CD4-positive, CD25-positive, alpha-beta regulatory T cell (primary cell): ENCODE measurements around the gene LRRN4CL. TPM values are rescaled to one million over a fixed set of nuclear protein-coding genes. Genes with fewer than 3 reads are reported as not detected.

ENCODE experiments used
- ATAC-seq, 2 donors: fragments of 150-1000 bp; cut with Tn5 transposase; one replicate each; pipeline ENCODE4 v1.10.0; 2021; ENCODE audit warnings: low read depth in 2 of 2, moderate number of reproducible peaks in 2 of 2, moderate library complexity in 1 of 2
- DNase-seq, 3 donors: peaks; one replicate each; pipeline versions ENCODE4 v3.0.0 to v3.0.0-alpha.2; 2012 to 2022; ENCODE audit warnings: mixed read lengths in 1 of 3
- H3K27ac ChIP-seq: one replicate; pipeline ENCODE4 v1.7.0; 2013; ENCODE audit warnings: mild to moderate bottlenecking, low read length; ENCODE audit not compliant: insufficient read depth, poor library complexity, severe bottlenecking
- H3K27me3 ChIP-seq: one replicate; pipeline ENCODE4 v1.7.0; 2013; ENCODE audit warnings: low read length; ENCODE audit not compliant: control insufficient read depth, insufficient read depth
- H3K36me3 ChIP-seq: one replicate; pipeline ENCODE4 v1.7.0; 2013; ENCODE audit warnings: mild to moderate bottlenecking, low read length, moderate library complexity; ENCODE audit not compliant: control insufficient read depth, insufficient read depth
- H3K4me1 ChIP-seq: 2 replicates; pipeline ENCODE4 v1.7.0; 2013; ENCODE audit warnings: mild to moderate bottlenecking, low read length; ENCODE audit not compliant: insufficient read depth, control insufficient read depth, poor library complexity, severe bottlenecking
- H3K4me3 ChIP-seq: one replicate; pipeline ENCODE4 v1.7.0; 2013; ENCODE audit warnings: low read depth, mild to moderate bottlenecking, low read length, moderate library complexity
- H3K9me3 ChIP-seq, 2 experiments: 1 replicate in 1 of 2; 2 replicates in 1 of 2; pipeline ENCODE4 v1.7.0; 2013; ENCODE audit warnings: low read length in 2 of 2, mild to moderate bottlenecking in 1 of 2, moderate library complexity in 1 of 2; ENCODE audit not compliant: control insufficient read depth in 2 of 2
- H3K27ac Mint-ChIP-seq, 3 donors: one replicate each; pipeline ENCODE4 v1.8.0; 2020 to 2022; ENCODE audit warnings: mild to moderate bottlenecking in 3 of 3, mixed read lengths in 3 of 3, moderate library complexity in 2 of 3
- H3K27me3 Mint-ChIP-seq: one replicate; pipeline ENCODE4 v1.8.0; 2022; ENCODE audit warnings: mild to moderate bottlenecking, mixed read lengths
- H3K36me3 Mint-ChIP-seq: one replicate; pipeline ENCODE4 v1.8.0; 2020; ENCODE audit warnings: mixed read lengths
- H3K4me1 Mint-ChIP-seq, 4 donors: one replicate each; pipeline ENCODE4 v1.8.0; 2020 to 2022; ENCODE audit warnings: mixed read lengths in 4 of 4, mild to moderate bottlenecking in 1 of 4
- H3K4me3 Mint-ChIP-seq, 4 donors: one replicate each; pipeline ENCODE4 v1.8.0; 2020 to 2022; ENCODE audit warnings: mild to moderate bottlenecking in 4 of 4, mixed read lengths in 4 of 4, moderate library complexity in 3 of 4
- H3K9me3 Mint-ChIP-seq, 7 donors: one replicate each; pipeline ENCODE4 v1.8.0; 2020 to 2022; ENCODE audit warnings: mixed read lengths in 7 of 7, mild to moderate bottlenecking in 3 of 7, moderate library complexity in 2 of 7
- polyA plus RNA-seq, 4 donors: library from polyadenylated mRNA; unstranded; fragments of 300-500 nt; fragmentation: Illumina TruSeq; gene quantifications; one replicate each; pipeline ENCODE4 v1.2.3, GENCODE V29; 2021
- total RNA-seq: library from RNA; stranded (reverse); gene quantifications from one replicate; pipeline ENCODE4 v1.2.3, GENCODE V29; 2022

The LRRN4CL gene
- total and polyA plus RNA-seq, 5 donors from 2014 or later = not detected

DNA sequence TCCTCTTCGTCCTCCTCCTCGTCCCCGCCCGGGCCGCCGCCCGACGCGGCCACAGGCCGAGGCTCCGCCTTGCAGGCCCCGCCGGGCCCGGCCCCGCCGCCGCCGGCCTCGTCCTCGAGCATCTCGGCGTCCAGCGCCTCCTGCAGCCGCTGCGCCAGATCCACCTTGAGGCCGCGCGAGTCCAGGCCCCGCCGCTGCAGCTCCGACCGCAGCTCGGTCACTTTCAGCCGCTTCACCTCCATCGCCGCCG is 37.5 kb upstream of the LRRN4CL start:
- ATAC-seq (peak; percentile 1), DNase-seq (no peak)
- peak overlapping the region in 2 of 3 donors; percentile 92 to 100 for H3K27ac Mint-ChIP-seq
- peak overlapping the region; percentile 94 to 99 (median 96) for H3K4me3 Mint-ChIP-seq
- Histone ChIP-seq H3K4me1 (peaks cover 52% of the 10 kb centered on the region), H3K27me3 (no peaks in the 10 kb centered on the region), H3K4me3 (no peak overlapping the region), H3K27ac (peak overlapping the region; percentile 97), H3K9me3 (no peaks in the 10 kb centered on the region), H3K36me3 (peaks cover 29% of the 10 kb centered on the region)
- H3K27me3 Mint-ChIP-seq = peaks cover 13% of the 10 kb centered on the region
- H3K9me3 Mint-ChIP-seq = peaks cover 0 to 1% (median 0%) of the 10 kb centered on the region in 7 donors
- peaks cover 23 to 68% (median 42%) of the 10 kb centered on the region in 4 donors for H3K4me1 Mint-ChIP-seq
- peaks cover 26% of the 10 kb centered on the region for H3K36me3 Mint-ChIP-seq

- H3K4me3 Mint-ChIP-seq = peak overlapping the region; percentile 94 to 96 (median 96)
- Histone ChIP-seq H3K27ac (peak overlapping the region; percentile 97), H3K36me3 (peaks cover 34% of the 10 kb centered on the region), H3K4me3 (peak overlapping the region; percentile 90), H3K27me3 (no peaks in the 10 kb centered on the region), H3K4me1 (peaks cover 49% of the 10 kb centered on the region), H3K9me3 (no peaks in the 10 kb centered on the region)
- DNase-seq = peak in 1 of 3 donors; percentile 35
- H3K27ac Mint-ChIP-seq = peak overlapping the region; percentile 79 to 92 (median 80)
- peaks cover 23 to 70% (median 43%) of the 10 kb centered on the region in 4 donors for H3K4me1 Mint-ChIP-seq
- H3K9me3 Mint-ChIP-seq = peaks cover 0 to 1% (median 0%) of the 10 kb centered on the region in 7 donors
- ATAC-seq = no peak
- H3K36me3 Mint-ChIP-seq = peaks cover 31% of the 10 kb centered on the region
- H3K27me3 Mint-ChIP-seq = peaks cover 13% of the 10 kb centered on the region
Measured at GRCh38 chr11:62726156-62726914, 37.0 kb upstream of the LRRN4CL start.

DNA sequence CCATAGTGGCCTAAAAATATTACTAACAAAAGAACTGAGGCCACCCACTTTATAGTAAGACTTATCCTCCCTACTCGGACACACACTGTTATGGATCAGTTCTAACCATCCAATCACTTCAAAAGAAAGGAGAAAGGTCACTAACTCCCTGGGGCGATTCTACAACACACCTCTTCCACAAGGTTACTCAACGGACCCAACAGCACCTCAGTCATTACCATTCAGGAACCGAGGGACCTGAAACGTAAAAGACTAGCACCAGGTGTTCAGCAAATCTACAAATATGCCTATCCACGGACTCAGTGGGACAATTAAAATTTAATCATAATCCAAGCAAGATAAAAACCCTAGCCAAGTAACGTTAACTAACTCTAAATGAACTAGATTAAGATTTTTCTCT is 36.3 kb upstream of the LRRN4CL start:
- Histone ChIP-seq H3K27ac (peak overlapping the region; percentile 97), H3K27me3 (no peaks in the 10 kb centered on the region), H3K4me3 (peak overlapping the region; percentile 90), H3K4me1 (peaks cover 44% of the 10 kb centered on the region), H3K36me3 (peaks cover 37% of the 10 kb centered on the region), H3K9me3 (no peaks in the 10 kb centered on the region)
- ATAC-seq (no peak), DNase-seq (no peak)
- H3K9me3 Mint-ChIP-seq = peaks cover 0 to 1% (median 0%) of the 10 kb centered on the region in 7 donors
- H3K4me1 Mint-ChIP-seq = peaks cover 29 to 70% (median 42%) of the 10 kb centered on the region in 4 donors
- peak overlapping the region; percentile 79 to 92 (median 81) for H3K27ac Mint-ChIP-seq
- H3K36me3 Mint-ChIP-seq = peaks cover 37% of the 10 kb centered on the region
- H3K27me3 Mint-ChIP-seq = peaks cover 13% of the 10 kb centered on the region
- H3K4me3 Mint-ChIP-seq = peak overlapping the region; percentile 94 to 96 (median 96)

DNA sequence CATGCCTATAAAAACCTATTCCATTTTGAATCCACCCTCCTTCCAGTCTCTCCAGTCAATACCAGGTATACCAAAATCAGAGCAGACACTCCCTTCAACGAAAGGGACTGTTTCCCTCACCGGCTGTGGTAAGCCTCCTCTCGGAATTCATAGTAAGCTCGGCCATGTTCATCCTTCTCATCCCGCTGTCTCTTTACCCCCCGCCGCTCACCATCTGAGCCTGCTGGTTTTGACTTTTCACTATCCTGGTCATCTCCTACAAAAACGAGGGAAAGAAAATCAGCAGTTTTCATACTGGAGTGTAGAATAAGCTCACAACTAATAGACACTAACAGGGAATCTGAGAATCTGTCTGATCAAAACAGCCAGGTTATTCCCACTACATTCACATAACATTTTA is 34.8 kb upstream of the LRRN4CL start:
- Mint-ChIP-seq H3K27ac (peak overlapping the region; percentile 57 to 84 (median 82)), H3K27me3 (peaks cover 13% of the 10 kb centered on the region), H3K4me3 (peak overlapping the region; percentile 94 to 96 (median 96)), H3K9me3 (peaks cover 0 to 1% (median 0%) of the 10 kb centered on the region in 7 donors), H3K4me1 (peaks cover 29 to 71% (median 47%) of the 10 kb centered on the region in 4 donors), H3K36me3 (peaks cover 46% of the 10 kb centered on the region)
- no peaks in the 10 kb centered on the region for H3K9me3 ChIP-seq
- peaks cover 51% of the 10 kb centered on the region for H3K36me3 ChIP-seq
- no peak for DNase-seq
- no peak overlapping the region for H3K27ac ChIP-seq
- no peaks in the 10 kb centered on the region for H3K27me3 ChIP-seq
- peak overlapping the region; percentile 90 for H3K4me3 ChIP-seq
- no peak for ATAC-seq
- H3K4me1 ChIP-seq = peaks cover 33% of the 10 kb centered on the region

DNA sequence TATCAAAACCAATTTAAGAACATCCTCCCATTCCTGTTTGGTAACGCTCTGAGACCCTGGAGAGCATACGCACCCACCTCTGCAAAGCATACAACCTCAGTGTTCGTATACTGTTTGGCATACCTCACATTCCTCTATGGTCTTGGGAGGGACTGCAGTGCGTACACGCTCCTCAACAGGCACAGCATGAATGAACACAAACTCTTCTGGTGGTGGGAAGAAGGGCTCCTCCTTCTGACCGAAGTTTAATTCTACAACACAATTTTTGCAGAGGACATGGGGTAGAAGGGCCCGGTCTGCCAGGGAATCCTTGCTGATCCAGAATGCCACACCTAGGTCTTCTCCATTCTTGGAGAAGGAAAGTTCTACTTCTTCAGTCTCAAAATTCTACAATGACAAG is 32.7 kb upstream of the LRRN4CL start:
- Mint-ChIP-seq H3K4me3 (peak overlapping the region in 2 of 4 donors; percentile 16 to 81), H3K4me1 (peaks cover 34 to 74% (median 54%) of the 10 kb centered on the region in 4 donors), H3K27ac (peak overlapping the region in 2 of 3 donors; percentile 46 to 80), H3K27me3 (no peaks in the 10 kb centered on the region), H3K9me3 (no peaks in the 10 kb centered on the region), H3K36me3 (peaks cover 51% of the 10 kb centered on the region)
- Histone ChIP-seq H3K27me3 (no peaks in the 10 kb centered on the region), H3K36me3 (peaks cover 71% of the 10 kb centered on the region), H3K27ac (peak overlapping the region; percentile 31), H3K4me3 (no peak overlapping the region), H3K9me3 (no peaks in the 10 kb centered on the region), H3K4me1 (peaks cover 37% of the 10 kb centered on the region)
- no peak for ATAC-seq
- no peak for DNase-seq

DNA sequence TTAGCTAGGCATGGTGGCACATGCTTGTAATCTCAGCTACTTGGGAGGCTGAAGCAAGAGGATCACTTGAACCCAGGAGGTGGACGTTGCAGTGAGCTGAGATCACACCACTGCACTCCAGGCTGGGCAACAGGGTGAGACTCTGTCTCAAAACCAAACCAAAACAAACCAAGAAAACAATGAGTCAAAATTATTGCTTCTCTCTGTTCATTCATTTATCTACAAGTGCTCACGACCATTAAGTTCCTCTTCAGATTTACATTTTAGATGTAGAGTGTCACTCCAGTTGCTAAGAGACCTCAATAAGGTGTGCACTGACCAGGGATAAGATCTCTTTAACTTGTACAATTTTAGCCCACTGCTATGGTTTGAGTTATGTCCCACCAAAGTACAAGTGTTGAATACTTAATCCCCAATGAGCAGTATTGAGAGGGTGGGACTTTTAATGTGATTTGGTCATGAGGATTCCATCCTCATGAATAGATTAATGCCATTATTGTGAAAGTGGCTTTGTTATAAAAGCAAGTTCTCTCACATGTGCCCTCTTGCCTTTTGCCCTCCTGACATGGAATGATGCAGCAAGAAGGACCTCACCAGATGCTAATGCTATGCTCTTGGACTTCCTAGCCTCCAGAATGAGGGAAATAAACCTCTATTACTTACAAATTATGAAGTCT is 30.1 kb upstream of the LRRN4CL start:
- H3K27me3 Mint-ChIP-seq = no peaks in the 10 kb centered on the region
- H3K36me3 Mint-ChIP-seq = peaks cover 61% of the 10 kb centered on the region
- ATAC-seq (no peak), DNase-seq (no peak)
- H3K4me3 ChIP-seq = no peak overlapping the region
- H3K4me1 ChIP-seq = peaks cover 17% of the 10 kb centered on the region
- H3K36me3 ChIP-seq = peaks cover 96% of the 10 kb centered on the region
- H3K27me3 ChIP-seq = no peaks in the 10 kb centered on the region
- no peak overlapping the region for H3K27ac ChIP-seq
- peak overlapping the region in 2 of 3 donors; percentile 12 to 61 for H3K27ac Mint-ChIP-seq
- no peaks in the 10 kb centered on the region for H3K9me3 ChIP-seq
- H3K9me3 Mint-ChIP-seq = peaks cover 0 to 1% (median 0%) of the 10 kb centered on the region in 7 donors
- H3K4me3 Mint-ChIP-seq = peak overlapping the region in 3 of 4 donors; percentile 14 to 43 (median 38)
- H3K4me1 Mint-ChIP-seq = peaks cover 23 to 75% (median 45%) of the 10 kb centered on the region in 4 donors

DNA sequence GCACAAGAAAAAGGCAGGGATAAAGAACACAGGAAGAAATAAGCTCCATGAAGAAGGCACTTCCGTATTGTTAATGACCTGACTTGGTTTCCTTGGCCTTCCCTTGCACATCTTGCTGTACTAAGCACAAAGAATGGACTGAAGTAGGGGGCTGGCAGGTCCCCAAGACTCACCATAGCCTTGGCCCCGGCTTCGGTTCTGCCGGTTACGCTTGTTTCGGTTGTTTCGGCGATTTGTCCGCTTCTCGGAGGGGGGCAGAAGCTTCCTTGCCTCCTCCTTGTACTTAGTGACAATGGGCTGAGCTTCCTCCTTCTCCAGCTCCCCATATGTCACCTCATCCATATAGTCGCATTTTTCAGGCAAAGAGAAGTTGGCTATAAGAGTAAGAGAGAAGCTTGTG is 27.5 kb upstream of the LRRN4CL start:
- Mint-ChIP-seq H3K36me3 (peaks cover 49% of the 10 kb centered on the region), H3K27ac (peak overlapping the region in 2 of 3 donors; percentile 32 to 56), H3K9me3 (peaks cover 0 to 1% (median 0%) of the 10 kb centered on the region in 7 donors), H3K4me1 (peaks cover 21 to 74% (median 46%) of the 10 kb centered on the region in 4 donors), H3K27me3 (no peaks in the 10 kb centered on the region), H3K4me3 (peak overlapping the region in 1 of 4 donors; percentile 6)
- Histone ChIP-seq H3K4me3 (no peak overlapping the region), H3K4me1 (peaks cover 20% of the 10 kb centered on the region), H3K27ac (no peak overlapping the region), H3K36me3 (peaks cover 91% of the 10 kb centered on the region), H3K27me3 (no peaks in the 10 kb centered on the region), H3K9me3 (no peaks in the 10 kb centered on the region)
- ATAC-seq (no peak), DNase-seq (no peak)
